Left ventricle myocardium inferior (tissue), 1 donor: ENCODE results near the gene SLC35F4. TPM values are rescaled to one million over a fixed set of nuclear protein-coding genes. Genes with fewer than 3 reads are reported as not detected.

Experiments
- DNase-seq: peaks from one replicate; pipeline ENCODE4 v3.0.0-alpha.2; 2020
- H3K27ac ChIP-seq: fragments of 200-600 bp; replicated peaks from 2 replicates; pipeline ENCODE4 v1.8.0; 2021
- H3K27me3 ChIP-seq: fragments of 200-600 bp; 2 replicates; pipeline ENCODE4 v1.8.0; 2021; ENCODE audit warnings: low read depth
- H3K36me3 ChIP-seq: fragments of 200-600 bp; 2 replicates; pipeline ENCODE4 v1.8.0; 2021
- H3K4me1 ChIP-seq: fragments of 200-600 bp; 2 replicates; pipeline ENCODE4 v1.8.0; 2021
- H3K4me3 ChIP-seq: fragments of 200-600 bp; 2 replicates; pipeline ENCODE4 v1.8.0; 2021; ENCODE audit warnings: mild to moderate bottlenecking, moderate library complexity
- H3K9me3 ChIP-seq: fragments of 200-600 bp; replicated peaks from 2 replicates; pipeline ENCODE4 v1.8.0; 2021
- intact Hi-C: fragments of 100-400 bp; cut with micrococcal nuclease; formaldehyde crosslinking; loops from one replicate; pipeline ENCODE4 v1.11.0; 2022
- total RNA-seq: library from RNA; stranded (reverse); fragmentation: NEBNext Ultra II Directional; extraction: Animal tissue kit (Norgen Biotek cat#: 25700); gene quantifications from one replicate; pipeline ENCODE4 v1.2.1, GENCODE V29; 2021
- TF ChIP-seq, protein P1 (sequence below): fragments of 200-600 bp; IDR thresholded peaks from 2 replicates; pipeline ENCODE4 v1.8.0; 2021; ENCODE audit warnings: antibody characterized with exemption, mild to moderate bottlenecking, borderline replicate concordance
- donor health status: DM: no; HTN: yes; CAD: no; lungs with severe emphysema.

SLC35F4 gene
- total RNA-seq, 1 donor from 2014 or later, result not detected

GRCh38 chr14:57640036-57640435, 225.9 kb downstream of the SLC35F4 start:
- no peak overlapping the region for H3K4me3 ChIP-seq
- no peak for DNase-seq
- H3K27ac ChIP-seq, result no peak overlapping the region
- H3K9me3 ChIP-seq, result peaks cover 8% of the 10 kb centered on the region
- no peaks in the 10 kb centered on the region for H3K36me3 ChIP-seq
- TF ChIP-seq, protein P1, sequence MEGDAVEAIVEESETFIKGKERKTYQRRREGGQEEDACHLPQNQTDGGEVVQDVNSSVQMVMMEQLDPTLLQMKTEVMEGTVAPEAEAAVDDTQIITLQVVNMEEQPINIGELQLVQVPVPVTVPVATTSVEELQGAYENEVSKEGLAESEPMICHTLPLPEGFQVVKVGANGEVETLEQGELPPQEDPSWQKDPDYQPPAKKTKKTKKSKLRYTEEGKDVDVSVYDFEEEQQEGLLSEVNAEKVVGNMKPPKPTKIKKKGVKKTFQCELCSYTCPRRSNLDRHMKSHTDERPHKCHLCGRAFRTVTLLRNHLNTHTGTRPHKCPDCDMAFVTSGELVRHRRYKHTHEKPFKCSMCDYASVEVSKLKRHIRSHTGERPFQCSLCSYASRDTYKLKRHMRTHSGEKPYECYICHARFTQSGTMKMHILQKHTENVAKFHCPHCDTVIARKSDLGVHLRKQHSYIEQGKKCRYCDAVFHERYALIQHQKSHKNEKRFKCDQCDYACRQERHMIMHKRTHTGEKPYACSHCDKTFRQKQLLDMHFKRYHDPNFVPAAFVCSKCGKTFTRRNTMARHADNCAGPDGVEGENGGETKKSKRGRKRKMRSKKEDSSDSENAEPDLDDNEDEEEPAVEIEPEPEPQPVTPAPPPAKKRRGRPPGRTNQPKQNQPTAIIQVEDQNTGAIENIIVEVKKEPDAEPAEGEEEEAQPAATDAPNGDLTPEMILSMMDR, result no peak
- no peaks in the 10 kb centered on the region for H3K27me3 ChIP-seq
- H3K4me1 ChIP-seq, result no peaks in the 10 kb centered on the region
- intact Hi-C loops, result no loop called here

DNA sequence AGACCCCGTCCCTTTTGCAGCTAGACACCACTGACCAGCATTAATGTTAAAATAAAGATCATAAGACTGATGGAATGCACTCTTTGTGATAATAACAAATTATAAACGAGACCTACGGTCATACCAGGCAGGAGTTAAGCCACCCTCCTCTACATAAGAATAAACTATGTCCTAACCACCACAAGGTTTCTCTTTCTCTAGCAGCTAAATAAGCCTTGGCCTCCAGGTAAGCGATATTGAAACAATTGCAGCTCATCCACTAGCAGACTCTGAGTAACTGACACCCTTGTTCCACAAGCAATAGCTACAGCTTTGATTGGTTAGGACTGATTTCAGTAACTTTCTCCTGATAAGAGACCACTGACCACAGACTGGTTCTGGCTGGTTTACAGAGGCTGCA, 228.0 kb downstream of the SLC35F4 start:
- TF ChIP-seq, protein P1, result no peak
- Histone ChIP-seq H3K9me3 (no peaks in the 10 kb centered on the region), H3K36me3 (no peaks in the 10 kb centered on the region), H3K4me3 (no peak overlapping the region), H3K27ac (no peak overlapping the region), H3K27me3 (peaks cover 9% of the 10 kb centered on the region), H3K4me1 (no peaks in the 10 kb centered on the region)
- no peak for DNase-seq
- intact Hi-C loops, result no loop called here

- TF ChIP-seq, protein P1, result no peak
- DNase-seq, result no peak
- Histone ChIP-seq H3K4me3 (no peak overlapping the region), H3K4me1 (no peaks in the 10 kb centered on the region), H3K36me3 (no peaks in the 10 kb centered on the region), H3K9me3 (no peaks in the 10 kb centered on the region), H3K27me3 (peaks cover 9% of the 10 kb centered on the region), H3K27ac (no peak overlapping the region)
- intact Hi-C loops, result no loop called here
Measured at GRCh38 chr14:57634335-57634734, 231.6 kb downstream of the SLC35F4 start.

DNA sequence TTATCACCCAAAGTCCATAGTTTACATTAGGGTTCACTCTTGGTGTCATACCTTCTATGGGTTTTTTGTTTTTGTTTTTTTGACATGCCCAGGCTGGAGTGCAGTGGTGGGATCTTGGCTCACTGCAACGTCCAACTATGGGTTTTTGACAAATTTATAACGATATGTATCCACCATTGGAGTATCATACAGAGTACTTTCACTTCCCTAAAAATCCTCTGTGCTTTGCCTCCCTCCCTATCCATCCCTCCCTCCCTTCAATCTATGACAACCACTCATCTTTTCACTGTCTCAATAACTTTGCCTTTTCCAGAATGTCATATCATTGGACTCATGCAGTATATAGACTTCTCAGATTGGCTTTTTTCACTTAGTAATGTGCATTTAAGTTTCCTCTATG, 233.2 kb downstream of the SLC35F4 start:
- Histone ChIP-seq H3K4me3 (no peak overlapping the region), H3K36me3 (no peaks in the 10 kb centered on the region), H3K4me1 (no peaks in the 10 kb centered on the region), H3K27me3 (peaks cover 9% of the 10 kb centered on the region), H3K27ac (no peak overlapping the region), H3K9me3 (no peaks in the 10 kb centered on the region)
- intact Hi-C loops, result no loop called here
- no peak for DNase-seq
- TF ChIP-seq, protein P1, result no peak

- Histone ChIP-seq H3K4me3 (no peak overlapping the region), H3K36me3 (no peaks in the 10 kb centered on the region), H3K27me3 (peaks cover 13% of the 10 kb centered on the region), H3K4me1 (no peaks in the 10 kb centered on the region), H3K27ac (no peak overlapping the region), H3K9me3 (peaks cover 7% of the 10 kb centered on the region)
- no peak for DNase-seq
- TF ChIP-seq, protein P1, result no peak
- intact Hi-C loops, result no loop called here
Measured at GRCh38 chr14:57617510-57617909, 248.4 kb downstream of the SLC35F4 start.

- H3K4me3 ChIP-seq, result no peak overlapping the region
- no peaks in the 10 kb centered on the region for H3K4me1 ChIP-seq
- no peak for DNase-seq
- H3K27ac ChIP-seq, result no peak overlapping the region
- no peaks in the 10 kb centered on the region for H3K36me3 ChIP-seq
- no peaks in the 10 kb centered on the region for H3K9me3 ChIP-seq
- peaks cover 9% of the 10 kb centered on the region for H3K27me3 ChIP-seq
- TF ChIP-seq, protein P1, result no peak
- intact Hi-C loops, result no loop called here
Measured at GRCh38 chr14:57612946-57613345, 252.9 kb downstream of the SLC35F4 start.
